ENCODE measurements around the gene RFC1. TPM values are rescaled to one million over a fixed set of nuclear protein-coding genes. Genes with fewer than 3 reads are reported as not detected.
"Not testable (repeated sequence)": the region's sequence is repeated elsewhere in the genome, so short reads cannot be mapped to it uniquely, and the experiment has no call there.

The RFC1 gene
- total RNA-seq, 2 donors from 2014 or later, result 28.2 to 28.7 TPM

DNA sequence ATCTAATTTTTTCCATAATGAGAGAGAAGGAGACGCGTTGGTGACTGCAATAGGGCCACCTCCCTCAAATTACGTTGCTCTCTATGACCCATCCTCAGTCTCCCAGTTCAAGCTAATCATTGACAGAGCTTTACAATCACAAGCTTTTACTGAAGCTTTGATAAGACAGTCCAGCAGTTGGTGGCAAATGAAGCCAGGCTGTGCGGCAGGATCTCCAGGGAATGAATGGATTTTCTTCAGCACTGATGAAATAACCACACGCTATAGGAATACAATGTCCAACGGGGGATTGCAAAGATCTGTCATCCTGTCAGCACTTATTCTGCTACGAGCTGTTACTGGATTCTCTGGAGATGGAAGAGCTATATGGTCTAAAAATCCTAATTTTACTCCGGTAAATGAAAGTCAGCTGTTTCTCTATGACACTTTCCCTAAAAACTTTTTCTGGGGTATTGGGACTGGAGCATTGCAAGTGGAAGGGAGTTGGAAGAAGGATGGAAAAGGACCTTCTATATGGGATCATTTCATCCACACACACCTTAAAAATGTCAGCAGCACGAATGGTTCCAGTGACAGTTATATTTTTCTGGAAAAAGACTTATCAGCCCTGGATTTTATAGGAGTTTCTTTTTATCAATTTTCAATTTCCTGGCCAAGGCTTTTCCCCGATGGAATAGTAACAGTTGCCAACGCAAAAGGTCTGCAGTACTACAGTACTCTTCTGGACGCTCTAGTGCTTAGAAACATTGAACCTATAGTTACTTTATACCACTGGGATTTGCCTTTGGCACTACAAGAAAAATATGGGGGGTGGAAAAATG is 40.8 kb upstream of the RFC1 start, which contains the start of gene KLB:
Gene KLB, plus strand, starts transcription at position 168 of the 821 bp plus-strand sequence. Its CDS starts 20 bp downstream, at position 188.
- Histone ChIP-seq H3K27me3 (no peaks in the 10 kb centered on the region), H3K9ac (ENCODE audit: low read depth in 2 of 2, low read length in 2 of 2) (no peak within 1 kb of the TSS), H3K9me3 (no peaks in the 10 kb centered on the region), H3K36me3 (no peaks in the 10 kb centered on the region), H3K27ac (no peak within 1 kb of the TSS), H3K4me3 (no peak within 1 kb of the TSS), H3K4me1 (no peaks in the 10 kb centered on the region)
- intact Hi-C loops (cut with DNase I), result no loop called here
- TF ChIP-seq, protein P1, sequence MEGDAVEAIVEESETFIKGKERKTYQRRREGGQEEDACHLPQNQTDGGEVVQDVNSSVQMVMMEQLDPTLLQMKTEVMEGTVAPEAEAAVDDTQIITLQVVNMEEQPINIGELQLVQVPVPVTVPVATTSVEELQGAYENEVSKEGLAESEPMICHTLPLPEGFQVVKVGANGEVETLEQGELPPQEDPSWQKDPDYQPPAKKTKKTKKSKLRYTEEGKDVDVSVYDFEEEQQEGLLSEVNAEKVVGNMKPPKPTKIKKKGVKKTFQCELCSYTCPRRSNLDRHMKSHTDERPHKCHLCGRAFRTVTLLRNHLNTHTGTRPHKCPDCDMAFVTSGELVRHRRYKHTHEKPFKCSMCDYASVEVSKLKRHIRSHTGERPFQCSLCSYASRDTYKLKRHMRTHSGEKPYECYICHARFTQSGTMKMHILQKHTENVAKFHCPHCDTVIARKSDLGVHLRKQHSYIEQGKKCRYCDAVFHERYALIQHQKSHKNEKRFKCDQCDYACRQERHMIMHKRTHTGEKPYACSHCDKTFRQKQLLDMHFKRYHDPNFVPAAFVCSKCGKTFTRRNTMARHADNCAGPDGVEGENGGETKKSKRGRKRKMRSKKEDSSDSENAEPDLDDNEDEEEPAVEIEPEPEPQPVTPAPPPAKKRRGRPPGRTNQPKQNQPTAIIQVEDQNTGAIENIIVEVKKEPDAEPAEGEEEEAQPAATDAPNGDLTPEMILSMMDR (IDR thresholded peaks at IDR 0.05), result no peak
- peak; percentile 69 for DNase-seq

DNA sequence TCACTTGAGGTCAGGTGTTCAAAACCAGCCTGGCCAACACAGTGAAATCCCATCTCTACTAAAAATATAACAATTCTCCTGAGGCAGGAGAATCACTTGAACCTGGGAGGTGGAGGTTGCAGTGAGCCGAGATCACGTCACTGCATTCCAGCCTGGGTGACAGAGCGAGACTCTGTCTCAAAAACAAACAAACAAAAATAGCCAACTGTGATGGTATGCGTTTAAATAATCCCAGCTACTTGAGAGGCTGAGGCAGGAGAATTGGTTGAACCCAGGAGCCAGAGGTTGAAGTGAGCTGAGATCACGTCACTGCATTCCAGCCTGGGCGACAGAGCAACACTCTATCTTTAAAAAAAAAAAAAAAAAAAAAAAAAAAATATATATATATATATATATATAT is 35.5 kb upstream of the RFC1 start:
- H3K9me3 ChIP-seq; H3K27ac ChIP-seq; H3K36me3 ChIP-seq; H3K27me3 ChIP-seq; H3K4me3 ChIP-seq; intact Hi-C loops (cut with DNase I); H3K4me1 ChIP-seq; DNase-seq; H3K9ac ChIP-seq (ENCODE audit: low read depth in 2 of 2, low read length in 2 of 2): not testable (repeated sequence)

DNA sequence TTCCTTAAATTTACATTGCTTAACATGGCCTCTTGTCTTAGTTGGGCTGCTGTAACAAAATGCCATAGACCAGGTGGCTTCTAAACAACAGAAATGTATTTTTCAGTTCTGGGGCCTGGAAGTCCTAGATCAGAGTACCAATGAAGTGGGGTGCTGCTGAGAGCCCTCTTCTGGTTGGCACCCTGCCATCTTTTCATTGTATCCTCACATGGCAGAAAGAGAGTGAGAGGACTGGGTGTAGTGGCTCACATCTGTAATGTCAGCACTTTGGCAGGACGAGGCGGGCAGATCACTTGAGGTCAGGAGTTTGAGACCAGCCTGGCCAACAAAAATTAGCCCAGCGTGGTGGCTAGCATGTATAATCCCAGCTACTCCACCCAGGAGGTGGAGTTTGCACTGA is 28.5 kb upstream of the RFC1 start:
- TF ChIP-seq, protein P1 (IDR thresholded peaks at IDR 0.05), result no peak
- Histone ChIP-seq H3K27me3 (no peaks in the 10 kb centered on the region), H3K36me3 (no peaks in the 10 kb centered on the region), H3K4me3 (no peak overlapping the region), H3K9me3 (no peaks in the 10 kb centered on the region), H3K27ac (no peak overlapping the region), H3K4me1 (no peaks in the 10 kb centered on the region), H3K9ac (ENCODE audit: low read depth in 2 of 2, low read length in 2 of 2) (no peak overlapping the region)
- intact Hi-C loops (cut with DNase I), result no loop called here
- DNase-seq, result no peak

DNA sequence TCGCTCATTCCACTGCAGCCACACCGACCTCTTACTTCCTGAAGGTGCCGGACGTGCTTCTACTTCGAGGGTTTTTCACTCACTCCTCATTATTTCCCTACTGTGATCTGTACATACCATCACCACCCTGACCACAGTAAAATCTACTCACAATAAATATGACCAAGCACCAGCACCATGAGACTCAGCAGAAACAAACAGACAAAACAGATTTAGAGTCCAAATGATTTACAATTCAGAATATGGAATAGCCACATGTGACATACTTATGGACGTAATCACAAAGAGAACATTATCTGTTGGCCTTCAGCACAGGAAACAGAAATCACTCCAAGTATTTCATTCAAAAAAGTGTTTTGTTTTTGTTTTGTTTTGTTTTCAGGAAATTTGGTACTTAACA is 24.4 kb upstream of the RFC1 start:
- Histone ChIP-seq H3K27ac (no peak overlapping the region), H3K4me1 (no peaks in the 10 kb centered on the region), H3K9ac (ENCODE audit: low read depth in 2 of 2, low read length in 2 of 2) (no peak overlapping the region), H3K9me3 (no peaks in the 10 kb centered on the region), H3K36me3 (no peaks in the 10 kb centered on the region), H3K4me3 (no peak overlapping the region), H3K27me3 (no peaks in the 10 kb centered on the region)
- intact Hi-C loops (cut with DNase I), result no loop called here
- TF ChIP-seq, protein P1 (IDR thresholded peaks at IDR 0.05), result no peak
- no peak for DNase-seq

DNA sequence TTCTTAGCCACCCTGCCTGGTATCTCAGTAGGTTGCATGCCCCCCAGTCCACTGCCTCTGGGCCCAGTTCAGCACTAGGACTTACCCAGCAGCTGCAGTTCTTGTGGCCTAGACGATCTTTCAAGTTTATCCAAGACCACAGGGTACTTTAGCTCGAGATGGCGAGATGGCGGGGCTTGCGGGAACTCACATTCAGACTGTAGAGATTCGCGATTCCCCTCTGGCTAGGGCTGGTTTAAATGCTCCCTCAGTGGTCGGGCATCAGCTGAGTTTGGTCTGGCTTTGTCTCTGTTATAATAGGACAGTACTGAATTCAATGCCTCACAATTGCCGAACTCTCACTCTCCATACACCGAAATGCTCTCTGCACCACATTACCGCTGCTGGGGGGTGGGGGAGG is 18.4 kb upstream of the RFC1 start:
- Histone ChIP-seq H3K27me3 (no peaks in the 10 kb centered on the region), H3K9me3 (no peaks in the 10 kb centered on the region), H3K9ac (ENCODE audit: low read depth in 2 of 2, low read length in 2 of 2) (no peak overlapping the region), H3K4me3 (no peak overlapping the region), H3K36me3 (no peaks in the 10 kb centered on the region), H3K27ac (no peak overlapping the region), H3K4me1 (no peaks in the 10 kb centered on the region)
- TF ChIP-seq, protein P1 (IDR thresholded peaks at IDR 0.05), result no peak
- DNase-seq, result no peak
- intact Hi-C loops (cut with DNase I), result no loop called here

DNA sequence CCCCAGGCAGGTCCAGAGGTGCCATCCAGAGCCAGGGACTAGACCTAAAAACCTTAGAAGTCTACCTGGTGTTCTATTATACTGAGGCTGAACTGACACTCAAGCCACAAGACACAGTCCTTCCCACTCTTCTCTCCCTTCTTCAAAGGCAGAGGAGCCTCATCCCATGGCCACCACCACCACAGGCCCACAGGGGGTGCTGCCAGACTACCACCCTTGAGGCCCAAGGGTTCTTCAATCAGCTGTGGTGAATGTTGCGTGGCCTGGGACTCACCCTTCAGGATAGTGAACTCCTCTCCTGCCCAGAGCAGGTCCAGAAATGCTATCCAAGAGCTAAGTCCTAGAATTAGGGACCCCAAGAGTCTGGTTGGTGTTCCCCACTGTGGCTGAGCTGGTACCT is 17.5 kb upstream of the RFC1 start:
- intact Hi-C loops (cut with DNase I), result no loop called here
- no peak for DNase-seq

More for the DNA sequence above, 17.5 kb upstream of the RFC1 start:
- TF ChIP-seq, protein P1 (IDR thresholded peaks at IDR 0.05), result no peak
- H3K27ac ChIP-seq, result no peak overlapping the region
- no peaks in the 10 kb centered on the region for H3K27me3 ChIP-seq
- H3K36me3 ChIP-seq, result no peaks in the 10 kb centered on the region
- no peak overlapping the region for H3K9ac ChIP-seq (ENCODE audit: low read depth in 2 of 2, low read length in 2 of 2)
- H3K4me3 ChIP-seq, result no peak overlapping the region
- no peaks in the 10 kb centered on the region for H3K4me1 ChIP-seq
- H3K9me3 ChIP-seq, result no peaks in the 10 kb centered on the region
